ENCODE data around the gene KRTAP5-8. TPM values are rescaled to one million over a fixed set of nuclear protein-coding genes. Genes with fewer than 3 reads are reported as not detected.

KRTAP5-8 gene
- total RNA-seq, 1 experiment from 2014 or later, result not detected

DNA sequence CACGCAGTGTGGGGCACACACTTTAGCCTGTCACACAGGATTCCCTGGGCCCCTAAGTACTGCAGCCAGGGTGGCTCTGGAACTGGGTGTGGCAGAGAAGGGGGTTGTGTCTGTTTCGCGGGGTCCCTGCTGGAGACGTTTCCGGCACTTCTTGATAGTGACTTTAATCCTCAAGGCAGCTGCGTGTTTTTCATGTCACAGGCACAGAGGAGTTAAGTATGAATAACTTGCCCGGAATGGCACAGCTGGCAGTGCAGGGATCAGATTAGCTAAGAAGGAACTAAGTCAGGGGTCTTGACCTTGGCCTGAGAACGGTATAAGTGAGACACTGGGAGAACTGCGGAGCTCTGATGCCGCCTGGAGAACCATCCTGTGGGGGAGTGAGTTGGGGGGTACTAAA, 18.3 kb upstream of the KRTAP5-8 start:
- Histone ChIP-seq H2BK120ac (ENCODE audit: low read depth, low read length, poor library complexity, severe bottlenecking) (no peak overlapping the region), H3K4ac (ENCODE audit: low read depth, low read length) (no peak overlapping the region), H3T11ph (ENCODE audit: low read length) (no peak overlapping the region), H3K23ac (ENCODE audit: insufficient read length, low read depth, low read length) (no peak overlapping the region), H3K23me2 (ENCODE audit: insufficient read length, low read depth, low read length, poor library complexity, severe bottlenecking) (no peaks in the 10 kb centered on the region), H3K79me2 (ENCODE audit: insufficient read depth, low read length) (no peaks in the 10 kb centered on the region), H2AFZ (ENCODE audit: low read length) (no peak overlapping the region), H3K14ac (ENCODE audit: insufficient read depth, low read length) (no peak overlapping the region), H3K9me3 (ENCODE audit: control insufficient read depth, low read depth, low read length) (no peaks in the 10 kb centered on the region), H4K5ac (ENCODE audit: insufficient read length, low read depth, low read length) (no peak overlapping the region), H3K27me3 (ENCODE audit: insufficient read depth, low read length) (no peaks in the 10 kb centered on the region), H2AK5ac (ENCODE audit: insufficient read length, low read length) (no peak overlapping the region), H2BK12ac (ENCODE audit: insufficient read length, low read depth, low read length) (no peak overlapping the region), H4K8ac (replicated peaks; ENCODE audit: insufficient read length, low read depth, low read length) (no peak overlapping the region), H3K56ac (ENCODE audit: insufficient read length, low read depth, low read length) (no peak overlapping the region), H3K4me1 (ENCODE audit: insufficient read depth, low read length) (no peaks in the 10 kb centered on the region), H4K91ac (ENCODE audit: insufficient read length, low read depth, low read length) (no peak overlapping the region), H2BK20ac (ENCODE audit: low read depth, low read length, poor library complexity, severe bottlenecking) (no peak overlapping the region), H4K20me1 (ENCODE audit: control insufficient read depth, insufficient read depth, insufficient read length) (no peaks in the 10 kb centered on the region), H3K18ac (ENCODE audit: insufficient read length, low read depth, low read length) (no peak overlapping the region), H3K9ac (ENCODE audit: extremely low read depth, insufficient read length, low read length) (no peak overlapping the region), H3K4me2 (ENCODE audit: insufficient read depth, insufficient read length, low read length) (no peak overlapping the region), H2BK15ac (ENCODE audit: low read depth, low read length) (no peak overlapping the region), H3K79me1 (ENCODE audit: insufficient read depth, low read depth, low read length, poor library complexity, severe bottlenecking) (no peaks in the 10 kb centered on the region), H2BK5ac (ENCODE audit: insufficient read length, low read length) (no peak overlapping the region), H3K27ac (ENCODE audit: insufficient read length, low read depth, low read length) (no peak overlapping the region)
- TF ChIP-seq, protein P1, sequence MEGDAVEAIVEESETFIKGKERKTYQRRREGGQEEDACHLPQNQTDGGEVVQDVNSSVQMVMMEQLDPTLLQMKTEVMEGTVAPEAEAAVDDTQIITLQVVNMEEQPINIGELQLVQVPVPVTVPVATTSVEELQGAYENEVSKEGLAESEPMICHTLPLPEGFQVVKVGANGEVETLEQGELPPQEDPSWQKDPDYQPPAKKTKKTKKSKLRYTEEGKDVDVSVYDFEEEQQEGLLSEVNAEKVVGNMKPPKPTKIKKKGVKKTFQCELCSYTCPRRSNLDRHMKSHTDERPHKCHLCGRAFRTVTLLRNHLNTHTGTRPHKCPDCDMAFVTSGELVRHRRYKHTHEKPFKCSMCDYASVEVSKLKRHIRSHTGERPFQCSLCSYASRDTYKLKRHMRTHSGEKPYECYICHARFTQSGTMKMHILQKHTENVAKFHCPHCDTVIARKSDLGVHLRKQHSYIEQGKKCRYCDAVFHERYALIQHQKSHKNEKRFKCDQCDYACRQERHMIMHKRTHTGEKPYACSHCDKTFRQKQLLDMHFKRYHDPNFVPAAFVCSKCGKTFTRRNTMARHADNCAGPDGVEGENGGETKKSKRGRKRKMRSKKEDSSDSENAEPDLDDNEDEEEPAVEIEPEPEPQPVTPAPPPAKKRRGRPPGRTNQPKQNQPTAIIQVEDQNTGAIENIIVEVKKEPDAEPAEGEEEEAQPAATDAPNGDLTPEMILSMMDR (conservative IDR thresholded peaks at IDR 0.05), result no peak
- Mint-ChIP-seq H3K27ac (peak overlapping the region in 1 of 3 experiments; percentile 52; a peak in 1 of 7 replicates), H3K4me3 (no peak overlapping the region), H3K36me3 (ENCODE audit: insufficient read depth in 1 of 3, low read depth in 3 of 3) (no peaks in the 10 kb centered on the region), H3K9me3 (peaks cover 0 to 4% of the 10 kb centered on the region in 2 experiments; a peak in 1 of 5 replicates), H3K27me3 (ENCODE audit: low read depth) (no peaks in the 10 kb centered on the region), H3K4me1 (no peaks in the 10 kb centered on the region)
- WGBS (ENCODE audit: extremely low coverage, insufficient read length, low lambda C conversion rate), result no CpG with 5 or more reads among the region's 10 CpGs
- DNase-seq, result no peak

Measured in H9 (cell line).